Stimulated activated CD8-positive, alpha-beta memory T cell treated with anti-CD3 and anti-CD28 coated beads, Interleukin-15, amount 100 ng/mL, for 48 hours (primary cell): ENCODE data around the gene CYP19A1.

ENCODE experiments used
- DNase-seq, 2 donors: peaks; one replicate each; pipeline ENCODE4 v3.0.0-alpha.2; 2020; ENCODE audit warnings: low read depth in 2 of 2

The CYP19A1 gene

GRCh38 chr15:51325167-51325566, 13.2 kb downstream of the CYP19A1 start:
- no peak for DNase-seq

GRCh38 chr15:51323749-51324148, 14.6 kb downstream of the CYP19A1 start:
- DNase-seq: no peak

DNA sequence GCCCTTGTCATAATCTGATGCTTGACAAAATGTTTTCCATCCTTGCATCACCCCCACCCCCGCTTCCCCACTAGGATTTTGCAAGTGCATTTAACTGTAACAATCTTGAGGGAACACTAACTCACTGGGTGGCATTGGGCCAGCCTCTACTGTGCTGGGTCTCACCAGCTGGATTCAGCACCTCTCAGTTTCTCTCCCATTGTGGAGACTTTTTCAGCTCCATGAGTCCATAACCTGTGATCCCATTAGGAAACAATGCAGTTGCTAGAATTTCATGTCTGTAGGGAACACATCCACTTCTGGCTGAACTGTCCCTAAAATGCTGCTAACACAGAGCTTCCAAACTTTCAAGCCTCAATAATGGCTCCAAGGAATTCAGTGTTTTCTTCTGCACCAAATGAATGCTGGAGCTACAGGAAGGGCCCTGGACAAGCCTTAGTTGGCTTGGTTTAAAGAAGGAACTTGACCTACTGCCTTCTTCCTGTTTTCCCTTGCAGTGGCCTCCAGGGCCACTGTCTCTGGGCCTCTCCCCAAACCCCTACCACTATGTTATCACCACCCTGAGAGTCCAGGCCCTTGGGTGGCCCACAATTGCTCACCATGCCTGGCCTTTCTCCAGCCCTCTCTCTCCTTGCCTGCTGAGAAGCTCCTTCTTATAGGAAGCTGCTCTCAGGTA, 15.6 kb downstream of the CYP19A1 start:
- no peak for DNase-seq

- no peak for DNase-seq
Observed at GRCh38 chr15:51321316-51321715, 17.1 kb downstream of the CYP19A1 start.

DNA sequence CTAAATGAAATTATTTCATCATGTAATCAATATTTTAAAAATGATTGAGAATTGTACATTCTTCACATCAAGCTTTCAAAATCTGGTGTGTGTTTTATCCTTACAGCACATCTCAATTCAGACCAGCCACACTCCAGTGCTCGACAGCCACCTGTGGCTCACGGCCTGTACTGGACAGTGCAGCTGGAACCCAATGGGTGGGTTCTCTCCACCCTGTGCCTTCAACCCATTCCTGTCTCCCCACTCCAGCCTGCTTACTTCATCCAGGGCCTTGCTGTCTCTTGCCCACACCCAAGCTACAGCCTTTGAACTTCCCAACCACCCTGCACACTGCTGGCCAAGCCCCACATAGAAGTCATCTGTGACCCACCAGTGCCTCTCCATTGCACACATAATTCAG, 17.6 kb downstream of the CYP19A1 start:
- DNase-seq: no peak

- DNase-seq: no peak
Observed at GRCh38 chr15:51319539-51319938, 18.9 kb downstream of the CYP19A1 start.

DNA sequence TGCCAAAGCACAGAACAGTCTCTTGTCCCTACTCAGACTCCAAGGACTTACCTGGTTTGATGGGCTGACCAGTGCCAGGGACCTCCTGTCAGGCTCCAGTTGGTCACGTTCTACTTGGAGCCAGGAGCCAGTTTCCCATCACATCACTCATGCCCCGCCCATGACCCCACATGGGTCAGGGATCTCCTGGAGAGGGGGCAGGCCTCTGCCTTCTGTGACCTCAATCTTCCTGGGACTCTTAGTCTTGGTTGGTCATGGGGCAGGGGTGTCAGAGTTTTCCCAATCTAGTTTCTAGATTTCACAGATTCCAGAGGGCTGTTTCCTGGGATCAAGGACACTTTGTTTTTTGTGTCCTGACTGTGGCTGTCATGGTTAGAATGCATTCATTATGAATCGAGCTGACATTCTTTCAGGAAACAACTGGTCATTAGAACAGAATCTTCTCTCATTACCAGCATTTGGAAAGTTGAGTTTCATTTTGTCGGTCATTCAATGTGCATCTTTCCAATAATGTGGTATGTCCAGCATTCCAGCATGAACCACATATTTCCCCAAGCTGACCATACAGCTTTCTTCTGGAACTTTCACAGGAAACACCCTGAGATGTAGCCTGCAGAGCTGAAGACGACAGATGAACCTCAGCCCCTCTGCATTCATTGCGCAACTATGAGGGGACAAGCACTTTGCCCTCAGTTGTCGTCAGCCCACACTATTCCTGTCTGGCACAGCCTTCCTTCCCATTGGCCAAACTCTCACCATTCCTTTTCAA, 19.8 kb downstream of the CYP19A1 start:
- DNase-seq: no peak

- DNase-seq: no peak
Observed at GRCh38 chr15:51316636-51317035, 21.8 kb downstream of the CYP19A1 start.

- DNase-seq: no peak
Observed at GRCh38 chr15:51315726-51316125, 22.7 kb downstream of the CYP19A1 start.

DNA sequence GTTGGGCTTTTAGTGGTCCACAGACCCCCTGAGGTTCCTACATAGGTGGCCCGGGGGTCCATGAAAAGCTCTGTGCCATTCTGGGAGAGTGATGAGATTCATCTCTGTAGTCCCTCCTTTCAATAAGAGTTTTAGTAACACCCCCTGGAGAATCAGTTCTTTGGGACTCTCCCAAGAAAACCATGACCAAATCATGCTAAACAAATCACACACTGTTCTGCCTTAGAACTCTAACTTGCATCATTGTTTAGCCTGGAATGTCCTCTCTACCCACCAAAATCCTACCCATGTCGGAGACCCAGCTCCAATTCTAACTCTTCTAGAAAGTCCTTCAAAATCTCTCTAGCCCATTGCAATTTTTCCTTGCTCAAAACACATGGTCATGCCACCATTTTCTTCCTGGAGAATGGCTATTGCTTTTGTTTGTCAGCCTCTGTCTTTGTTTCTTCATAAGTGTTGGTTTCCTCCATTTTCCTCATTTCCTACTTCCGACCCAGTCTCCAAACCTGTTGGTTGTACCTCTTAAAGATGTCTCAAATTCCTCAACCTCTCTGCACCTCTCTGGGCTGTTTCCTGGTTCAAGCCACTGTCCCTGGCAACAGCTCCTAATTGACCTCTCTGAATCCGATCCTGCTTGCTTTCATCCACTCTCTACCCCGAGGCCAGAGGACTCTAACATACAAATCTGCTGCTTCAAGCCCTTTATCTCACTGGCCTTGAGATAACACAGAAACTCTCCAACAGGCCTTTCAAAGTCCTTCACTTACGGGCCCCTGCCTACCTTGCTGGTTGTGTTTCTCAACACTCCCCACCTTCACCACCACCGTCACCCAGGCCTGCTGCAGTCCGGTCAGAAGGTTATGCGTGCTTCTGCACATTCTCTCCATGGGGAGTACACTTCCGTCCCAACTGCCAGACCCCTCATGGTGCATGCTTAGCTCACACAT, 23.7 kb downstream of the CYP19A1 start:
- no peak for DNase-seq

- no peak for DNase-seq
Observed at GRCh38 chr15:51313644-51314280, 24.6 kb downstream of the CYP19A1 start.

DNA sequence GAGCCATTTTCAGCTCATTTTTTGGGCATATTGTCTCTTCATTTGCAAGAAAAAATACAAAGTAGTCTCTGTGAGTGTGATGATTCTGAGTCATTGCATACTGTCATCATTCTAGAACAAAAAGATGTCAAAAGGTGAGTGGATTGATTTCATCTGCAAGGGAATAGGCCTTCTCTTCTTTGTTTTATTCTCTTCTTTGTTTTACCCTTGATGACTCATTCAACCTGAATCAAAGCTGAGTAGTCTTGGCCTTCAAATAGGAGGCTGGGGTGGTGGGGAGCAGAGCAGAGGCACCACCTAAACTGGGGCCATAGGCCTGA, 25.4 kb downstream of the CYP19A1 start:
- DNase-seq: no peak

DNA sequence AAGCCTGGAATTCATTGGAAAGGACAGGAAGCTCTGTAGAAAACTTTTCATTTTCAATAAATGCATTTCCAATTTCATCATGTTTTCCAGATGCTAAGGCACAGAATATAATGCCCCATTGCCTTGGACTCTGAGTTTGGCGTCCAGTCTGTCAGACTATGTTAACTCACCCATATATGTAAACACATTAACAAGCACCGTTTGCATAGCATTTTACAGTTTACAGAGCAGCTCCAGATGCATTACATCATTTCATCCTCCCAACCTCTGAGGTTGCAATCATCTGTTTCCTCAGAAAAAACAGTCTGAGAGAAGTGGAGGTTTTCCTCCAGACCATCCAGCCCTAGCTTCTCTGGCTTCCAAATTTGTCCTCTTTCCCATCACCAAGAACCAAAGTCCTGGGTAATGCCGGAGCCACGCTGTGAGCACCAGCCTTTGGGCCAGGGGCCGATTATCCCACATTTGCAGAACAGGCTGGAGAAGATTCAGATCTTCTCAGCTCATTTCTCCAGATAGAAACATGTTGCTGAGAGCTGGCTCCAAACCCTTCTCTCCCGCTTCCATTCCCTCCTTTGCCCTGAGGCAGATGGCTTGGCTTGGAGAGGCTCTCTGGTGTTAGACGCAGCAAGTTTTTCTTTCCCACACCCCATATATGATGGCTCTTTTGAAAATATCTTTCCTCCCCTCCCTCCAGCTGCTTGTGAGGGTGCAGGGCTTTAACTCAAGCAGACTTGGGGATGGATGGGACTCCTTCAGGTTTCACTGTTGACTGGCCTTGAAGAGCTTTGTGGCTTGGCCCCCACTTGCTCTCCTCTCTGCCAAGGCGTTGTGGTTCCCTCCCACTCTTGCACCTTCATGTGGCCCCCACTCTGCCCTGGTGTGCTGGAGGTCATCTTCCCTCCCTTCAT, 26.0 kb downstream of the CYP19A1 start:
- DNase-seq: no peak

- no peak for DNase-seq
Observed at GRCh38 chr15:51311510-51311909, 26.9 kb downstream of the CYP19A1 start.

- no peak for DNase-seq
Observed at GRCh38 chr15:51310064-51310463, 28.3 kb downstream of the CYP19A1 start.

- DNase-seq: no peak
Observed at GRCh38 chr15:51307811-51308210, 30.6 kb downstream of the CYP19A1 start.

DNA sequence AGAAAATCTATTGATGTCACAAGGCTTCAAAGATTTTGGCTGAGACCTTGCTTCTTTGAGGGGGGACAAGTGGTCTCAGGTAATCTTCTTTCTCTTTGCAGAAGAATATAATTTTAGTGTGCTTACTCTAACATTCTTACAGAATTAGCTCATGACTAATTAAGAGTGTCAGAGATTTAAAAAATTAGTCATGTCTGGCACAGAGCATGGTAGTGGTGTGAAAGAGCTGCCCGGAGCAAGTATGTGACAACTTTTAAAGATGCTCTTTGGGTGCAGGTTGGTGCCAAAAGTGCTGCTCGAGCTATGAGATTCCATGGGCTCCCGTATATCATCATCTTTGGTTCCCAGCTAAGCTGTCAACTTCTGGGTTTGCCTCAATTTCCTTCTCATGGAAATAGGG, 31.1 kb downstream of the CYP19A1 start:
- no peak for DNase-seq

- DNase-seq: no peak
Observed at GRCh38 chr15:51303462-51303980, 34.9 kb downstream of the CYP19A1 start.

DNA sequence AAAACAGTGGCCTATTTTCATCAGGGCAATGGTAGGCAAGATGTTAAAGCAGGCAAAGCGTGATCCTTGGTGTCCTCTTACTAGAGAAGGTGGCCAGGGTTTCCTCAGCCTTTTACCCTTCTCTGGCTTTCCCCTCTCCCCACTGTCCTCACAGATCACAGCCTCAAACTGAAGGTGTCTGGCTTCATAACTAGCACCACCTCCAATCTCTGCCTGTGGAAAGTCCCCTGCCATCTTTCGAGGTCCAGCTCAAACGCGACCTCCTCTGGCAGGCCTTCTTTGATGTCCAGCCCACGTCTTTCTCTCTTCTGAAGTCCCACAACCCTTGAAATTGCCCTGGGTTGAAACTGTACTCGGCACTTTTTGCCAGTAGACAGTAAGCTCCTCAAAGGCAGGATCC, 35.9 kb downstream of the CYP19A1 start:
- no peak for DNase-seq

DNA sequence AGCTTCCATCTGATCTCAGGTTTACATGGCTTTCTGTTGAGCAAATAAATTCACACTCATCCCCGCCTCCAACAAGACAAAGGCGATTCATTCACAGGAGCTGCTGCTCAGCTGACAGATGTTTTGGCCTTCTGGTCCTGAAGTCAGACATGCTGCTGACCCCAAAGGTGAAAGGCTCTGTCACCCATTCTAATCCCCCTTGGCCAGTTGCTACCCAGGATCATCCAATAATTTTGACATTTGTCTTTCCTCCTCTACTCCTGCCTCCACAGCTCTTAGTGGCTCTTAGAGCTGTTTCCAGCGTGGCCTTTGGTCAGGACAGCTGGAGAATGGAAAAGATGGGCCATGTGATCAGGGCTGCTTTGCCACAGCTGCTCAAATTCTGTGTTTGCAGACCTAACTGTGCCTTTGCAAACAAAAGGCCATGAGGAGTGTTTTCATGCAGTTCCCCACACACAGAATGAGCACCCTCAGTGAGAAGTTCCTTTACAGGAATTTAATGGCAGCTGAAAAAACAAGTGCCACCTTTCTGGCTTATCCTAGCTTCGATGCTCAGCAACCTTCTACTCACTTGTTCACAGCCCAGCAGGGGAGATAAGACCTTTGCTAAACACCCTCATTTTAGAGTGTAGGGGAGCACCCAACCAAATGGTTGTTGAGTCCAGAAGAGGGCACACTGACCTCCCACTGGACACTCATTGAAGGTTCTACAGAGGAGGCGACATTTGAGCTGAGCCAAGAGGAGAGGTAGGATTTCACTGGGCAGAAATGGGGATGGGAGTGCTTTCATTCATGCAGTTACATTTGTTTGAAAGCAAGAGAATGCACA, 39.0 kb downstream of the CYP19A1 start:
- no peak for DNase-seq
